H1 (cell line): Measurements from ENCODE around the gene CEP128. TPM values are rescaled to one million over a fixed set of nuclear protein-coding genes. Genes with fewer than 3 reads are reported as not detected.

Source experiments
- CHD1 ChIP-seq: IDR thresholded peaks from 2 replicates; pipeline ENCODE4 v1.6.1; 2012; ENCODE audit warnings: low read depth, low read length, improper control_type of control experiment
- CHD2 ChIP-seq: IDR thresholded peaks from 2 replicates; pipeline ENCODE4 v1.6.1; 2012; ENCODE audit warnings: low read length, improper control_type of control experiment
- CTBP2 ChIP-seq: IDR thresholded peaks from 2 replicates; pipeline ENCODE4 v1.7.0; 2011; ENCODE audit warnings: borderline replicate concordance, mild to moderate bottlenecking, moderate library complexity, mixed read lengths, low read length; ENCODE audit not compliant: insufficient read depth, insufficient read length
- EZH2 ChIP-seq: fragments of 200-600 bp; sonication (generic); IDR thresholded peaks from 2 replicates; pipeline ENCODE4 v1.7.1; 2012; ENCODE audit warnings: low read depth, mild to moderate bottlenecking, moderate library complexity, low read length, inconsistent platforms; ENCODE audit not compliant: severe bottlenecking
- FOSL1 ChIP-seq: IDR thresholded peaks from 2 replicates; pipeline ENCODE4 v1.6.1; 2011; ENCODE audit warnings: mild to moderate bottlenecking, low read depth, low read length, moderate library complexity; ENCODE audit not compliant: insufficient read depth
- GABPA ChIP-seq: IDR thresholded peaks from 2 replicates; pipeline ENCODE4 v1.6.1; 2011; ENCODE audit warnings: mild to moderate bottlenecking, low read length, moderate library complexity, borderline replicate concordance; ENCODE audit not compliant: insufficient read depth
- HDAC6 ChIP-seq: IDR thresholded peaks from one replicate; pipeline ENCODE4 v1.7.1; 2012; ENCODE audit warnings: low read depth, mild to moderate bottlenecking, inconsistent platforms, low read length, moderate library complexity
- NANOG ChIP-seq: IDR thresholded peaks from 2 replicates; pipeline ENCODE4 v1.6.1; 2011; ENCODE audit warnings: low read length, low read depth, mild to moderate bottlenecking, inconsistent platforms; ENCODE audit not compliant: insufficient read depth, poor library complexity, severe bottlenecking
- NRF1 ChIP-seq: IDR thresholded peaks from 2 replicates; pipeline ENCODE4 v1.6.1; 2011; ENCODE audit warnings: mild to moderate bottlenecking, low read depth, low read length, improper control_type of control experiment
- SIX5 ChIP-seq: IDR thresholded peaks from 2 replicates; pipeline ENCODE4 v1.6.1; 2011; ENCODE audit warnings: mild to moderate bottlenecking, low read depth, low read length
- SP1 ChIP-seq: IDR thresholded peaks from 2 replicates; pipeline ENCODE4 v1.6.1; 2011; ENCODE audit warnings: low read depth, low read length
- SRF ChIP-seq: IDR thresholded peaks from 2 replicates; pipeline ENCODE4 v1.6.1; 2011; ENCODE audit warnings: mild to moderate bottlenecking, low read depth, low read length, moderate library complexity
- TAF1 ChIP-seq: IDR thresholded peaks from 2 replicates; pipeline ENCODE4 v1.6.1; 2011; ENCODE audit warnings: mild to moderate bottlenecking, low read depth, low read length
- TAF7 ChIP-seq: optimal IDR thresholded peaks from 2 replicates; pipeline ENCODE3; 2011; ENCODE audit warnings: low read depth, mild to moderate bottlenecking, inconsistent platforms, low read length, moderate library complexity, borderline replicate concordance
- TCF12 ChIP-seq: IDR thresholded peaks from 2 replicates; pipeline ENCODE4 v1.6.1; 2011; ENCODE audit warnings: low read depth, mild to moderate bottlenecking, low read length
- USF2 ChIP-seq: IDR thresholded peaks from 2 replicates; pipeline ENCODE4 v1.6.1; 2011; ENCODE audit warnings: low read length, improper control_type of control experiment
- polyA plus RNA-seq, 7 experiments: library from polyadenylated mRNA; depleted of rRNA in 3 of 7; stranded (reverse) in 5 of 7; unstranded in 2 of 7; fragments of >200 nt in 5 of 7; fragments of 200-250 nt in 2 of 7; gene quantifications; 1 replicate in 5 of 7; 2 replicates in 1 of 7; 4 replicates in 1 of 7; pipeline versions ENCODE4 v1.2.1 to v1.2.3, GENCODE V29; 2011 to 2013; ENCODE audit warnings: missing spikeins in 2 of 7, mixed read lengths in 2 of 7
- total RNA-seq: library from RNA; stranded (reverse); fragmentation: NEBNext Ultra II Directional; extraction: Animal tissue kit (Norgen Biotek cat#: 25700); gene quantifications from 2 replicates; pipeline ENCODE4 v1.2.1, GENCODE V29; 2021
- TF ChIP-seq, protein P1 (sequence below): IDR thresholded peaks from 2 replicates; pipeline ENCODE4 v1.6.1; 2011; ENCODE audit warnings: low read depth, mild to moderate bottlenecking, low read length; ENCODE audit not compliant: insufficient read depth

Gene CEP128
- total and polyA plus RNA-seq, 2 of the 8 experiments (the other 6 are each of a cell fraction or from before 2014, with no cell fraction given) = 1.9 to 17.0 TPM

GRCh38 chr14:80941241-80942185, at the start of gene CEP128 (continued):
- no peak for TF ChIP-seq USF2
- TF ChIP-seq TCF12 = no peak
- TF ChIP-seq CTBP2 = no peak
- TF ChIP-seq SP1 = no peak
- no peak for TF ChIP-seq NANOG
- TF ChIP-seq GABPA = no peak
- peak; percentile 94 for TF ChIP-seq SIX5
- TF ChIP-seq, protein P1, sequence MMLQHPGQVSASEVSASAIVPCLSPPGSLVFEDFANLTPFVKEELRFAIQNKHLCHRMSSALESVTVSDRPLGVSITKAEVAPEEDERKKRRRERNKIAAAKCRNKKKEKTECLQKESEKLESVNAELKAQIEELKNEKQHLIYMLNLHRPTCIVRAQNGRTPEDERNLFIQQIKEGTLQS = no peak
- no peak for TF ChIP-seq NRF1
- no peak for TF ChIP-seq HDAC6
- TF ChIP-seq TAF1 = peak; percentile 87
- no peak for TF ChIP-seq TAF7
- no peak for TF ChIP-seq FOSL1
- TF ChIP-seq SRF = no peak
- no peak for TF ChIP-seq CHD2
- TF ChIP-seq CHD1 = no peak
- TF ChIP-seq EZH2 = no peak
